Esophagus squamous epithelium (tissue), 5 donors: Measurements from ENCODE around the gene TAS2R43. TPM values are rescaled to one million over a fixed set of nuclear protein-coding genes. Genes with fewer than 3 reads are reported as not detected.
"Not testable (repeated sequence)": the region's sequence is repeated elsewhere in the genome, so short reads cannot be mapped to it uniquely, and the experiment has no call there.

Source experiments
- DNase-seq: peaks from one replicate; lab custom pipeline; 2025; lab: John Stamatoyannopoulos, UW
- H3K27ac ChIP-seq, 4 donors: fragments of 200-600 bp; sonication (generic); one replicate each; pipeline ENCODE4 v1.5.1; 2016 to 2019; ENCODE audit warnings: mild to moderate bottlenecking in 1 of 4
- H3K27me3 ChIP-seq, 4 donors: fragments of 200-600 bp; sonication (generic); 1 replicate in 3 of 4; 2 replicates in 1 of 4; pipeline versions ENCODE4 v1.5.1 to v1.6.0; 2017 to 2021; ENCODE audit warnings: antibody characterized with exemption in 1 of 4
- H3K36me3 ChIP-seq, 3 donors: fragments of 200-600 bp; sonication (generic); one replicate each; pipeline ENCODE4 v1.5.1; 2016 to 2019
- H3K4me1 ChIP-seq, 3 donors: fragments of 200-600 bp; sonication (generic); one replicate each; pipeline ENCODE4 v1.5.1; 2017 to 2019
- H3K4me3 ChIP-seq, 4 donors: fragments of 200-600 bp; sonication (generic); 1 replicate in 3 of 4; 2 replicates in 1 of 4; pipeline ENCODE4 v1.5.1; 2016 to 2019; ENCODE audit warnings: mild to moderate bottlenecking in 2 of 4, moderate library complexity in 1 of 4
- H3K9me3 ChIP-seq, 3 donors: fragments of 200-600 bp; sonication (generic); one replicate each; pipeline ENCODE4 v1.5.1; 2016 to 2019
- POLR2A ChIP-seq, 4 donors: fragments of 450-650 bp; IDR thresholded peaks; one replicate each; pipeline ENCODE4 v1.6.1; 2017; ENCODE audit warnings: antibody characterized with exemption in 4 of 4, mild to moderate bottlenecking in 4 of 4, moderate library complexity in 3 of 4
- WGBS, 2 donors: methylation state at CpG; one replicate each; pipeline ENCODE4 v1.1.5; 2018; 5-methylcytosine and 5-hydroxymethylcytosine counted together
- intact Hi-C: fragments of 100-400 bp; cut with DNase I; formaldehyde crosslinking; loops from one replicate; pipeline ENCODE4 v1.15.0; 2022
- total RNA-seq, 4 donors: library from RNA; depleted of rRNA; stranded (reverse); fragments of >200 nt; gene quantifications; one replicate each; pipeline ENCODE4 v1.1.0, GENCODE V29; 2016
- TF ChIP-seq, protein P1 (sequence below), 6 experiments: fragments of 450-650 bp in 4 of 6; fragments of 200-600 bp in 2 of 6; sonication (generic) in 2 of 6; IDR thresholded peaks; one replicate each; pipeline ENCODE4 v1.5.1; 2016 to 2019; ENCODE audit warnings: antibody characterized with exemption in 6 of 6, mild to moderate bottlenecking in 4 of 6, moderate library complexity in 4 of 6
- donor health status: DM: yes; HTN: yes; CAD: no.

Gene TAS2R43
- total RNA-seq, 4 donors from 2014 or later, result 2.2 to 4.8 TPM; not detected in 2

DNA sequence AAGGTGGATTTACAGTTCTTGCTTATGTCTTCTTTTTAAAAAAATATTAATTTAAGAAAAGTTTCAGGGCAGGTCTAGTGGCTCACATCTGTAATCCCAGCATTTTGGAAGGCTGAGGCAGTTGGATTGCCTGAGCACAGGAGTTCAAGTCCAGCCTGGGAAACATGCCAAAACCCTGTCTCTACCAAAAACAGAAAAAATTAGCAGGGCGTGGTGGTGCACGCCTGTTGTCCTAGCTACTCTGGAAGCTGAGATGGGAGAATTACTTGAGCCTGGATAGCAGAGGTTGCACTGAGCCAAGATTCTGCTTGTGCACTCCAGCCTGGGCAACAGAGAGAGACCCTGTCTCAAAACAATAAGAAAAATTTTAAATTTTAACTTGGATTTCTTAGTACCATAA, 24.6 kb downstream of the TAS2R43 start:
- no peak for TF ChIP-seq POLR2A (IDR thresholded peaks at IDR 0.05)
- TF ChIP-seq, protein P1, sequence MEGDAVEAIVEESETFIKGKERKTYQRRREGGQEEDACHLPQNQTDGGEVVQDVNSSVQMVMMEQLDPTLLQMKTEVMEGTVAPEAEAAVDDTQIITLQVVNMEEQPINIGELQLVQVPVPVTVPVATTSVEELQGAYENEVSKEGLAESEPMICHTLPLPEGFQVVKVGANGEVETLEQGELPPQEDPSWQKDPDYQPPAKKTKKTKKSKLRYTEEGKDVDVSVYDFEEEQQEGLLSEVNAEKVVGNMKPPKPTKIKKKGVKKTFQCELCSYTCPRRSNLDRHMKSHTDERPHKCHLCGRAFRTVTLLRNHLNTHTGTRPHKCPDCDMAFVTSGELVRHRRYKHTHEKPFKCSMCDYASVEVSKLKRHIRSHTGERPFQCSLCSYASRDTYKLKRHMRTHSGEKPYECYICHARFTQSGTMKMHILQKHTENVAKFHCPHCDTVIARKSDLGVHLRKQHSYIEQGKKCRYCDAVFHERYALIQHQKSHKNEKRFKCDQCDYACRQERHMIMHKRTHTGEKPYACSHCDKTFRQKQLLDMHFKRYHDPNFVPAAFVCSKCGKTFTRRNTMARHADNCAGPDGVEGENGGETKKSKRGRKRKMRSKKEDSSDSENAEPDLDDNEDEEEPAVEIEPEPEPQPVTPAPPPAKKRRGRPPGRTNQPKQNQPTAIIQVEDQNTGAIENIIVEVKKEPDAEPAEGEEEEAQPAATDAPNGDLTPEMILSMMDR (IDR thresholded peaks at IDR 0.05), result no peak
- intact Hi-C loops, result no loop called here
- no peak for DNase-seq

DNA sequence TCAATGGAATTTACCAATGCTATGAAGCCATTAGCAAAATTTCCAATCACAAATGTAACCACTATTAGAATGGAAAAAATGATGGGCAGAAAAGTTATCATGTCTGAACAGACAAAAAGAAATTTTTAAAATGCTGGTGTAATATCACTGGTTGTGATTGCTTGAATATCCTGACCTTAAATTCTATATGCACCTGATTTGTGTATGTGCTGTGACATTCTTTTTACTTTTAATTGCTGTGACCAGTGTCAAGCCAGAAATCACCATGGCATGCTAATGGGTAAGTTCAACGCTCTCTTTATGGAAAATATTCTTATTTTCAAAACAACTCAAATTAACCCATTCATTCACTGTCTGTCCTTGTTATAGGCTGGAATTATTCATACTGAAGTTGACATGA, 29.9 kb downstream of the TAS2R43 start, which contains the start of gene TAS2R46:
TAS2R46 (minus strand) TSS at position 101 of the 400 bp plus-strand sequence; CDS start at position 101, 0 bp downstream.
- H3K9me3 ChIP-seq, H3K27ac ChIP-seq, H3K4me3 ChIP-seq, H3K27me3 ChIP-seq, intact Hi-C loops, H3K4me1 ChIP-seq, DNase-seq, H3K36me3 ChIP-seq: not testable (repeated sequence)
- WGBS, 2 donors, result 67 to 94% methylated on average over 1 of the region's 1 CpG

More for the DNA sequence above, 24.6 kb downstream of the TAS2R43 start:
- 39 to 43% methylated on average over 2 of the region's 2 CpGs for WGBS, 2 donors
- Histone ChIP-seq H3K27me3 (no peaks in the 10 kb centered on the region), H3K9me3 (no peaks in the 10 kb centered on the region), H3K4me1 (no peaks in the 10 kb centered on the region), H3K4me3 (no peak overlapping the region), H3K36me3 (no peaks in the 10 kb centered on the region), H3K27ac (no peak overlapping the region)

DNA sequence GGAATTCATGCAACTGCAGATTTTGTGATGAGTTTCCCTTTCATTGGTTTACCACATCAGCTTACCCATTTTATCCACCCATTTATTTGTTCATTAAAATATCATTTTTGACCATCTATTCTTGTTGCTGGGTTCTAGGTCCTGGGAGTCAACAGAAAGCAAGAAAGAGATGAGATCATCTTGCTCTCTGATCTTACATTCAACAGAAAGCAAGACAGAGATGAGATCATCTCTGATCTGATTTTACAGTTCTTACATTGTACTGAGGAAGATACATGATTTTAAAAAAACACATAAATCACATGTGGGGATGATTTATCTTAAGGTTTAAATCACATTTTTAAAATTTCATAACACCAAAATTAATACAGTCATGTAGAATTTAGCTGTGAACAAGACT, 32.3 kb downstream of the TAS2R43 start:
- TF ChIP-seq POLR2A (IDR thresholded peaks at IDR 0.05), result no peak
- TF ChIP-seq, protein P1 (IDR thresholded peaks at IDR 0.05), result no peak
- DNase-seq, result no peak
- no peaks in the 10 kb centered on the region for H3K36me3 ChIP-seq
- H3K27me3 ChIP-seq, result no peaks in the 10 kb centered on the region
- H3K4me3 ChIP-seq, result no peak overlapping the region
- no peaks in the 10 kb centered on the region for H3K9me3 ChIP-seq
- intact Hi-C loops, result no loop called here
- H3K4me1 ChIP-seq, result no peaks in the 10 kb centered on the region
- H3K27ac ChIP-seq, result no peak overlapping the region

DNA sequence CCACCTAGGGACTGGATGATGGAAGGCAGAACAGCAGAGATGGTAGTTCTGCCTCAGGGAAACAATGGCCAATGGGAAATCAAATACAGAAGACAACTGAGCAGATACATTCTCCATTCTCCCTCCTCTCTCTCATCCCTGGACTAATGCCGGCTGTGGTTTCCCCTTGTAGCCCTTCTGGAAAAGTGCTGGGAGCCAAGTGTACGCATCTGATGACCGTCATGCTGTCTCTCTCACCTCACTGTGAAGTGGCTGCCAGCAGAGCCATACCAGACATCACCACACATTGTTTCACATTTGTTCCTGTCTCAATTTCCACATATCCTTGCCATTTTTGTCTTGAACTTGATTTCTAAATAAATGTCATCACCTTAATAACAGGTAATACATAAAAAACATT, 33.1 kb downstream of the TAS2R43 start:
- H3K36me3 ChIP-seq, result no peaks in the 10 kb centered on the region
- DNase-seq, result no peak
- intact Hi-C loops, result no loop called here
- WGBS, 2 donors, result 93 to 94% methylated on average over 3 of the region's 3 CpGs
- H3K9me3 ChIP-seq, result no peaks in the 10 kb centered on the region
- TF ChIP-seq POLR2A (IDR thresholded peaks at IDR 0.05), result no peak
- TF ChIP-seq, protein P1 (IDR thresholded peaks at IDR 0.05), result no peak
- no peaks in the 10 kb centered on the region for H3K4me1 ChIP-seq
- no peak overlapping the region for H3K4me3 ChIP-seq
- no peak overlapping the region for H3K27ac ChIP-seq
- no peaks in the 10 kb centered on the region for H3K27me3 ChIP-seq

DNA sequence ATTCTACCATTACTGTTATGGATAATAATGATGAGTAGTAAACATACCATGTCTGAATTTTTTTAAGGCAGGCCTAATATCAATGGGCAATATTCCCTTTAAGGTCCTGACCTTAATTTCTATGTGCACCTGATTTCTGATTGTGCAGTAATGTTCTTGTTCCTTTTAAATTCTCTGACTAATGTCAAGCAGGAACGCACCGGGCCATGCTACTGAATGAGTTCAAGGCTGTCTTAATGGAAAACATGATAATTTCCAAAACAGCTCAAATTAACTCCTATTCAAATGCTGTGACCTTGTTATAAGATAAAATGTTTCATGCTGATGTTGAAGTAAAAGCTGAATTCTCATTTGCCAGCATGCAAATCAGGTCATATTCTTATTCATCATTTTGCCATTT, 36.8 kb downstream of the TAS2R43 start:
- Histone ChIP-seq H3K9me3 (no peaks in the 10 kb centered on the region), H3K4me1 (no peaks in the 10 kb centered on the region), H3K27ac (no peak overlapping the region), H3K4me3 (no peak overlapping the region), H3K27me3 (no peaks in the 10 kb centered on the region), H3K36me3 (no peaks in the 10 kb centered on the region)
- WGBS, 2 donors, result 94 to 97% methylated on average over 2 of the region's 2 CpGs
- intact Hi-C loops, result no loop called here
- DNase-seq, result no peak
- no peak for TF ChIP-seq POLR2A (IDR thresholded peaks at IDR 0.05)
- TF ChIP-seq, protein P1 (IDR thresholded peaks at IDR 0.05), result no peak

DNA sequence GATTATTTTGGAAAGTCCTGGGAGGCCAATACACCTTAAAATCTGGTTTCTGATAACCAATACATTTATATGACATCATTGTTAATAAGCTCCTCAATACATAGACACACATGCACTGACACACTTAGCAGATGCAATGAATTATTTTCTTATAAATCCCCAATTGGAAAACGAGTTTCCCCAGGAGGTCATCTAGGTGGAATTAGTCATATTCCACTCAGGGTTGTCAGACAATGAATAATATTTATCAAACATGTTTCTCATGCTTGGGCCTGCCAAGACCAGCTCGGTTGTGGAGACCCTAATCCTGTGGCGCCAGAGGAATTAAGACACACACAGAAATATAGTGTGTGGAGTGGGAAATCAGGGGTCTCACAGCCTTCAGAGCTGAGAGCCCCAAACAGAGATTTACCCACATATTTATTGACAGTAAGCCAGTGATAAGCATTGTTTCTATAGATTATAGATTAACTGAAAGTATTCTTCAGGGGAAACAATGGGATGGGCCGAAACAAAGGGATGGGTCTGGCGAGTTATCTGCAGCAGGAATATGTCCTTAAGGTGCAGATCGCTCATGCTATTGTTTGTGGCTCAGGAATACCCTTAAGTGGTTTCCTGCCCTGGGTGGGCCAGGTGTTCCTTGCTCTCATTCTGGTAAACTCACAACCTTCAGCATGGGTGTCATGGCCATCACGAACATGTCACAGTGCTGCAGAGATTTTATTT, 42.1 kb downstream of the TAS2R43 start:
- H3K9me3 ChIP-seq, H3K27ac ChIP-seq, H3K4me1 ChIP-seq, DNase-seq, intact Hi-C loops, H3K4me3 ChIP-seq, H3K27me3 ChIP-seq: not testable (repeated sequence)
- WGBS, 2 donors, result 77 to 78% methylated on average over 5 to 7 of the region's 7 CpGs
- peaks cover 0 to 12% (median 0%) of the 10 kb centered on the region in 3 donors for H3K36me3 ChIP-seq

DNA sequence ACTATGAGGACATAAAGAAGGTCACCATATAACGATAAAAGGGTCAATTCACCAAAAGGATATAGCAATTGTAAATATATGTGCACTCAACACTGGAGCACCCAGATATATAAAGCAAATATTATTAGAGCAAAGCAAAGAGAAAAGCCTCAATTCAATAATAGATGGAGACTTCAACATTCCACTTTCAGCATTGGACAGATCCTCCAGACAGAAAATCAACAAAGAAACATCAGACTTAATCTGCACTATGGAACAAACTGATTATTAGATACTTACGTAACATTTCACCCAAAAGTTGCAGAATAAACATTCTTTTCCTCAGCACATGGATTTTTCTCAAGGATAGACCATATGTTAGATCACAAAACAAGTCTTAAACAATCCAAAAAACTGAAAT, 50.7 kb downstream of the TAS2R43 start:
- DNase-seq, H3K9me3 ChIP-seq, H3K27me3 ChIP-seq, H3K36me3 ChIP-seq, H3K4me1 ChIP-seq, intact Hi-C loops, H3K27ac ChIP-seq, H3K4me3 ChIP-seq: not testable (repeated sequence)
- WGBS, 2 donors, result 61 to 90% methylated on average over 2 of the region's 2 CpGs
